ENCODE data around the gene EREG. TPM values are rescaled to one million over a fixed set of nuclear protein-coding genes. Genes with fewer than 3 reads are reported as not detected.

The EREG gene
- total RNA-seq, 1 experiment from 2014 or later, result 34.0 TPM

DNA sequence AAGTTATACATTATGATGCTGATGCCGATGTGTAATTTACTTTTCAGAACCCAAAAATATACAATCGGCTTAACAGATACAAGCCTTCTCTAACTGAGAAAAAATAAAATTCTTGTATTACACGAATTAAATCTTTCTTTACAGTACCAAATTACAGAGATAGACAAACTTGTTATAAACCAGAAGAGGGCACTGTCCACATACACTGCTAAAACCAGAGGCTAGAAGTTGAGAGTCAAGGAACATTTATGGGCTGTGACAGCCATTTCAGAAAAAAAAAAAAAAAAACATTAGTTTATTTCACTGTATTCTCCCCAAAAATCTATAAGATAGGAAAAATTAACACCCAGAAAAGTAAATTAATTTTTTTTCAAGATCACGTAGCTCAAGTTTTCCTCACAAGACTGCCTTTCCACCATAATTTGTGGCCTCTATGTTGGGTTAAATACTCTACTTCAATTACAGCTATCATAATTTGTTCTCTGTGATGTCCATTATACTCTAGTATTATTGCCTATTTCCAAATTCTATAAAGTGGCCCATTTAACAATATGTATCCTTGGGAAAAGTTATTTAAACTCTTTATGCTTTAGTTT, 12.0 kb downstream of the EREG start:
- TSS peak; percentile 6 for BruUV-seq (replicated peaks)
- peak; percentile 71 for TF ChIP-seq CTCF (IDR thresholded peaks at IDR 0.05; ENCODE audit: unreplicated experiment)
- H3K9me3 Mint-ChIP-seq (ENCODE audit: unreplicated experiment), result no peaks in the 10 kb centered on the region
- intact Hi-C loops (cut with micrococcal nuclease), result loop anchor here (1.0 kb wide), 4 partner anchors 68 to 294 kb away; partner anchors contain the start of gene AREG
- peak overlapping the region; percentile 97 for H3K27ac Mint-ChIP-seq (ENCODE audit: low read depth, unreplicated experiment)
- peaks cover 20% of the 10 kb centered on the region for H3K4me1 Mint-ChIP-seq (ENCODE audit: insufficient read depth, unreplicated experiment)
- peak overlapping the region; percentile 71 for H3K4me3 Mint-ChIP-seq (ENCODE audit: unreplicated experiment)
- ChIA-PET POLR2A (interaction anchor here (0.7 to 7.9 kb wide), 25 partner anchors 10 to 286 kb away, joined by 3 to 188 read pairs (median 5); partner anchors contain the start of genes AREG, EPGN and EREG), CTCF (interaction anchor here (0.5 to 8.1 kb wide), 36 partner anchors 8 to 904 kb away, joined by 3 to 148 read pairs (median 5); partner anchors contain the start of genes AREG and EREG)
- H3K36me3 Mint-ChIP-seq (ENCODE audit: insufficient read depth, unreplicated experiment), result peaks cover 7% of the 10 kb centered on the region
- peak; percentile 79 for DNase-seq (ENCODE audit: unreplicated experiment)
- H3K27me3 Mint-ChIP-seq (ENCODE audit: insufficient read depth, unreplicated experiment), result no peaks in the 10 kb centered on the region

GRCh38 chr4:74377714-74378113, 12.8 kb downstream of the EREG start:
- CTCF ChIA-PET, result interaction anchor here (0.6 to 8.1 kb wide), 40 partner anchors 8 to 904 kb away, joined by 3 to 148 read pairs (median 5); partner anchors contain the start of genes AREG and EREG
- H3K36me3 Mint-ChIP-seq (ENCODE audit: insufficient read depth, unreplicated experiment), result peaks cover 14% of the 10 kb centered on the region
- H3K4me1 Mint-ChIP-seq (ENCODE audit: insufficient read depth, unreplicated experiment), result peaks cover 20% of the 10 kb centered on the region
- POLR2A ChIA-PET, result interaction anchor here (0.7 to 7.9 kb wide), 19 partner anchors 9 to 293 kb away, joined by 3 to 188 read pairs (median 8); partner anchors contain the start of genes AREG and EREG
- no peak for DNase-seq (ENCODE audit: unreplicated experiment)
- H3K27ac Mint-ChIP-seq (ENCODE audit: low read depth, unreplicated experiment), result peak overlapping the region; percentile 97
- H3K9me3 Mint-ChIP-seq (ENCODE audit: unreplicated experiment), result no peaks in the 10 kb centered on the region
- no peak for TF ChIP-seq CTCF (IDR thresholded peaks at IDR 0.05; ENCODE audit: unreplicated experiment)
- H3K4me3 Mint-ChIP-seq (ENCODE audit: unreplicated experiment), result peak overlapping the region; percentile 71
- H3K27me3 Mint-ChIP-seq (ENCODE audit: insufficient read depth, unreplicated experiment), result no peaks in the 10 kb centered on the region
- no TSS peak for BruUV-seq (replicated peaks)
- intact Hi-C loops (cut with micrococcal nuclease), result loop anchor here (1.0 kb wide), 3 partner anchors 68 to 294 kb away; partner anchors contain the start of gene AREG

GRCh38 chr4:74378573-74378972, 13.6 kb downstream of the EREG start:
- TF ChIP-seq CTCF (IDR thresholded peaks at IDR 0.05; ENCODE audit: unreplicated experiment), result no peak
- H3K9me3 Mint-ChIP-seq (ENCODE audit: unreplicated experiment), result no peaks in the 10 kb centered on the region
- intact Hi-C loops (cut with micrococcal nuclease), result no loop called here
- no peak for DNase-seq (ENCODE audit: unreplicated experiment)
- CTCF ChIA-PET, result interaction anchor here (0.6 to 8.1 kb wide), 23 partner anchors 11 to 296 kb away, joined by 3 to 148 read pairs (median 6); partner anchors contain the start of gene AREG
- peaks cover 16% of the 10 kb centered on the region for H3K36me3 Mint-ChIP-seq (ENCODE audit: insufficient read depth, unreplicated experiment)
- BruUV-seq (replicated peaks), result no TSS peak
- peaks cover 20% of the 10 kb centered on the region for H3K4me1 Mint-ChIP-seq (ENCODE audit: insufficient read depth, unreplicated experiment)
- peak overlapping the region; percentile 97 for H3K27ac Mint-ChIP-seq (ENCODE audit: low read depth, unreplicated experiment)
- H3K4me3 Mint-ChIP-seq (ENCODE audit: unreplicated experiment), result no peak overlapping the region
- POLR2A ChIA-PET, result interaction anchor here (0.7 to 7.9 kb wide), 18 partner anchors 9 to 293 kb away, joined by 3 to 188 read pairs (median 8); partner anchors contain the start of genes AREG and EREG
- no peaks in the 10 kb centered on the region for H3K27me3 Mint-ChIP-seq (ENCODE audit: insufficient read depth, unreplicated experiment)

- Mint-ChIP-seq H3K27ac (ENCODE audit: low read depth, unreplicated experiment) (no peak overlapping the region), H3K4me1 (ENCODE audit: insufficient read depth, unreplicated experiment) (peaks cover 13% of the 10 kb centered on the region), H3K4me3 (ENCODE audit: unreplicated experiment) (no peak overlapping the region), H3K36me3 (ENCODE audit: insufficient read depth, unreplicated experiment) (peaks cover 16% of the 10 kb centered on the region), H3K27me3 (ENCODE audit: insufficient read depth, unreplicated experiment) (no peaks in the 10 kb centered on the region), H3K9me3 (ENCODE audit: unreplicated experiment) (no peaks in the 10 kb centered on the region)
- no peak for DNase-seq (ENCODE audit: unreplicated experiment)
- no peak for TF ChIP-seq CTCF (IDR thresholded peaks at IDR 0.05; ENCODE audit: unreplicated experiment)
- BruUV-seq (replicated peaks), result no TSS peak
- intact Hi-C loops (cut with micrococcal nuclease), result no loop called here
- ChIA-PET POLR2A (interaction anchor here (1.7 to 7.9 kb wide), 6 partner anchors 21 to 78 kb away, joined by 5 to 188 read pairs (median 20); partner anchors contain the start of gene AREG), CTCF (interaction anchor here (0.6 to 8.1 kb wide), 8 partner anchors 28 to 244 kb away, joined by 3 to 148 read pairs (median 4); no protein-coding TSS in a partner anchor)
Measured at GRCh38 chr4:74379912-74380311, 15.0 kb downstream of the EREG start.
